Transverse colon (tissue), 3 donors: Measurements from ENCODE around the gene CPXM1.

Experiments
- EP300 ChIP-seq: sonication (generic); formaldehyde crosslinking; IDR thresholded peaks from one replicate; pipeline ENCODE4 v1.6.1; 2017; ENCODE audit warnings: antibody characterized with exemption, low read depth
- POLR2A ChIP-seq: fragments of 450-650 bp; IDR thresholded peaks from one replicate; pipeline ENCODE4 v1.6.1; 2016; ENCODE audit warnings: antibody characterized with exemption, mild to moderate bottlenecking, moderate library complexity
- TF ChIP-seq, protein P1 (sequence below), 5 experiments: fragments of 200-600 bp in 3 of 5; fragments of 450-650 bp in 2 of 5; sonication (generic) in 3 of 5; IDR thresholded peaks; 1 replicate in 2 of 5; 2 replicates in 3 of 5; pipeline ENCODE4 v1.5.1; 2016 to 2017; ENCODE audit warnings: antibody characterized with exemption in 5 of 5, inconsistent platforms in 3 of 5, mild to moderate bottlenecking in 2 of 5, moderate library complexity in 1 of 5

DNA sequence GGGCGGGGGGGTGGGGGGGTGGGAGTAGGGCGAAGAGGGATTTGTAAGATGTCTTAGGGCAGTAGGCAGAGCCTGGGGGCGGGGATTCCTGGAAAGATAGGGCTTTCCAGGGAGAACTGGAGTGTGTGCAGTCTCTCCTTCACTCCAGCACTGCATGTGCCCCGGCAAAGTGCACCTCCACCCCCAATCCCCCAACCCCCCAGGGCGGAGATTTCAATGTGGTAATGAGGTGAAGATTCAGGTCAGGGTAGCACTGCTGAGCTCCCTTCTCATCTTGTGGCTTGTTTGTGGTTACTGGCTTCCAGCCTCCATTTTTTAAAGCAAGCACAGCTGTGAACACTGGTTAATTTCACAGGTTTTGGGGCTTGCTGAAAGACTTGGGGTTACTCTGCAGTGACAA lies 21.6 kb upstream of the CPXM1 start:
- TF ChIP-seq, protein P1, sequence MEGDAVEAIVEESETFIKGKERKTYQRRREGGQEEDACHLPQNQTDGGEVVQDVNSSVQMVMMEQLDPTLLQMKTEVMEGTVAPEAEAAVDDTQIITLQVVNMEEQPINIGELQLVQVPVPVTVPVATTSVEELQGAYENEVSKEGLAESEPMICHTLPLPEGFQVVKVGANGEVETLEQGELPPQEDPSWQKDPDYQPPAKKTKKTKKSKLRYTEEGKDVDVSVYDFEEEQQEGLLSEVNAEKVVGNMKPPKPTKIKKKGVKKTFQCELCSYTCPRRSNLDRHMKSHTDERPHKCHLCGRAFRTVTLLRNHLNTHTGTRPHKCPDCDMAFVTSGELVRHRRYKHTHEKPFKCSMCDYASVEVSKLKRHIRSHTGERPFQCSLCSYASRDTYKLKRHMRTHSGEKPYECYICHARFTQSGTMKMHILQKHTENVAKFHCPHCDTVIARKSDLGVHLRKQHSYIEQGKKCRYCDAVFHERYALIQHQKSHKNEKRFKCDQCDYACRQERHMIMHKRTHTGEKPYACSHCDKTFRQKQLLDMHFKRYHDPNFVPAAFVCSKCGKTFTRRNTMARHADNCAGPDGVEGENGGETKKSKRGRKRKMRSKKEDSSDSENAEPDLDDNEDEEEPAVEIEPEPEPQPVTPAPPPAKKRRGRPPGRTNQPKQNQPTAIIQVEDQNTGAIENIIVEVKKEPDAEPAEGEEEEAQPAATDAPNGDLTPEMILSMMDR (IDR thresholded peaks at IDR 0.05) = no peak
- no peak for TF ChIP-seq POLR2A
- TF ChIP-seq EP300 = no peak
